ENCODE results near the gene VRTN.

VRTN gene

DNA sequence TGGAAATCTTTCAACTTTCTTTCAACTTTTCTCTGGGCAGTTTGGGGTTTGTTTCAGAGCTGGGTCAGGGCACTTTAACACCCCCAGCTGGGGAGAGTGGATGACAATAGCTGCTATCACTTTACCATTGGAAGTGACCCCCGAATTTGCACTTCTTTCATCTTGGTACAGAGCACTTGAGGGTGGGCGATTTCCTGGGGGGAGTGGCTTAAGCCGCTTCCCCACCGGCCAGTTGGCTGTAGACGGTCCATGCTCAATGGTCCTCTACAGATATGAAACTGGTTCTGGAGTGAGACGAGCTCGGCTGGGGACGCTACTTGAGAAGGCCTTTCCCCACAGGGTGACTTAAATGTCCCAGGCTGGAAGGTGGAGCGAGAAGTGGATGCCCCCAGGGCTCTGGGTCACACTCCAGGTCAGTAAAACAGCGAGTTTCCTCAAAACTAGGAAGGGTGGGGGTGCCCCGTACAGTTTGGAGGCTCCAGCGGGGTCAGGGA is at the start of gene VRTN:
Gene VRTN (plus strand): TSS at position 231 of the 494 bp plus-strand sequence. CDS start 8,313 bp downstream, outside the sequence.
- TF ChIP-seq CTCF (IDR thresholded peaks at IDR 0.05; ENCODE audit: control insufficient read depth, insufficient read depth, low read depth, low read length, missing control alignments): no peak
- no peak for DNase-seq (ENCODE audit: low read depth)
- H3K4me3 ChIP-seq (ENCODE audit: control insufficient read depth, low read depth, low read length): no peak within 1 kb of the TSS

DNA sequence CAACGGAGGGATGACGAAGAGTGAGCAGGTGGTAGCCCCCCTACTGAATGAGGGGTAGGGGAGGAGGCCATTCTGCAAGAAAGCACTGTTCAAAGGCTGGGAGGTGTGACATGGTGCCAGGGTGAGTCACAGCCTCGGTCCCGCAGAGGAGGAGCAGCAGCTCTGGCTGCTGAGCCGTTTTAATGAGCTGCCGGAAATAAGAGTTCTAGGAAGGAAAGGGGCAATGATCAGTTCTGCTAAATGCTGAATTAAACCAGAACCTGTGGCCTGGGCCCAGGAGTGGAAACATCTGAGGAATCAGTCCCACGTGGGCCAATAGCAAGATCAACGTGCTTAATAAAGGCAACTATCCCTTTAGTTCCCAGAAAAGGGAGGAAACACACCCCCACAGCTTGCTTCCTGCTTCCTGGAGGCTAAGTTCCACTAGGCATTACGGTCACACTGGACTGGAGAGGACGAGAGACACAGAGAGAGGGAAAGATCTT is 49.2 kb upstream of the VRTN start:
- DNase-seq (ENCODE audit: low read depth): peak; percentile 11
- H3K4me3 ChIP-seq (ENCODE audit: control insufficient read depth, low read depth, low read length): no peak overlapping the region
- TF ChIP-seq CTCF (IDR thresholded peaks at IDR 0.05; ENCODE audit: control insufficient read depth, insufficient read depth, low read depth, low read length, missing control alignments): no peak

DNA sequence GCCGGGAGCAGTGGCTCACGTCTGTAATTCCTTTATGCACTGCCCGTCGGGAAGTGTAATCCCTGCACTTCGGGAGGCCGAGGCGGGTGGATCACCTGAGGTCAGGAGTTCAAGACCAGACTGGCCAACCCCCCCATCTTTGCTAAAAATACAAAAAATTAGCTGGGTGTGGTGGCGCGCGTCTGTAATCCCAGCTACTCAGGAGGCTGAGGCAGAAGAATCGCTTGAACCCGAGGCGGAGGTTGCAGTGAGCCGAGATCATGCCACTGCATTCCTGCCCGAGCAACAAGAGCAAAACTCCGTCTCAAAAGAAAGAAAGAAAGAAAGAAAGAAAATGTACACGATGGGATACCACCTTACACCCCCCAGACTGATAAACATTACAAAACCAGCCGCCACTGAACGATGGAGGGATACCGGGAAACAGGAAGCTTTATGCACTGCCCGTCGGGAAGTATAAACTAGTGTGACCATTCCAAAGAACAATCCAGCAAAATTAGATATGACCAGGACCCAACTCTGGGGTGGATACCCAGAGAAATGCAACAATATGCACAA is 46.6 kb upstream of the VRTN start:
- H3K4me3 ChIP-seq (ENCODE audit: control insufficient read depth, low read depth, low read length): peak overlapping the region; percentile 99
- TF ChIP-seq CTCF (IDR thresholded peaks at IDR 0.05; ENCODE audit: control insufficient read depth, insufficient read depth, low read depth, low read length, missing control alignments): no peak
- no peak for DNase-seq (ENCODE audit: low read depth)

DNA sequence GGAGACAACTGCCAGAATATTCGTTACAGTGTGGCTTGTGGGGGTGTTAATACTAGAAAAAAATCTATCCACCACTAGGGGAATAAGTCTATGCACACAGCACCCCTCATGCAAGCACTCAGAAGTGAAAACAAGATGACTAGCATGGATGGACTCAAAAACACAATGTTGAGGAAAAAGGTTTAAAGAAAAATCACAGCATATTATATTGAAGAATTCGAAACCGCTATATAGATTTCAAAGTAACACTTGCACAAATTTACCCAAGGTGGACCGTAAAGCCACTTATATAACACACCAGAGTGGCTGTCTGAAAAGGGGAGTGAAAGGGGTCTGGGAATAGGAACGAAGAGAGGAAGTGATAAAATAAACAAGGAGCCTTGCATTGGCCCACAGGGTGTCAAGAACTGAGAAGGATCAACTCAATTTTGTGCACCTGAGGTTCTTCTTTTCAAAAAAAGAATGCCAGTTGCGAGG is 46.1 kb upstream of the VRTN start:
- no peak for DNase-seq (ENCODE audit: low read depth)
- TF ChIP-seq CTCF (IDR thresholded peaks at IDR 0.05; ENCODE audit: control insufficient read depth, insufficient read depth, low read depth, low read length, missing control alignments): peak; percentile 62
- H3K4me3 ChIP-seq (ENCODE audit: control insufficient read depth, low read depth, low read length): peak overlapping the region; percentile 99

DNA sequence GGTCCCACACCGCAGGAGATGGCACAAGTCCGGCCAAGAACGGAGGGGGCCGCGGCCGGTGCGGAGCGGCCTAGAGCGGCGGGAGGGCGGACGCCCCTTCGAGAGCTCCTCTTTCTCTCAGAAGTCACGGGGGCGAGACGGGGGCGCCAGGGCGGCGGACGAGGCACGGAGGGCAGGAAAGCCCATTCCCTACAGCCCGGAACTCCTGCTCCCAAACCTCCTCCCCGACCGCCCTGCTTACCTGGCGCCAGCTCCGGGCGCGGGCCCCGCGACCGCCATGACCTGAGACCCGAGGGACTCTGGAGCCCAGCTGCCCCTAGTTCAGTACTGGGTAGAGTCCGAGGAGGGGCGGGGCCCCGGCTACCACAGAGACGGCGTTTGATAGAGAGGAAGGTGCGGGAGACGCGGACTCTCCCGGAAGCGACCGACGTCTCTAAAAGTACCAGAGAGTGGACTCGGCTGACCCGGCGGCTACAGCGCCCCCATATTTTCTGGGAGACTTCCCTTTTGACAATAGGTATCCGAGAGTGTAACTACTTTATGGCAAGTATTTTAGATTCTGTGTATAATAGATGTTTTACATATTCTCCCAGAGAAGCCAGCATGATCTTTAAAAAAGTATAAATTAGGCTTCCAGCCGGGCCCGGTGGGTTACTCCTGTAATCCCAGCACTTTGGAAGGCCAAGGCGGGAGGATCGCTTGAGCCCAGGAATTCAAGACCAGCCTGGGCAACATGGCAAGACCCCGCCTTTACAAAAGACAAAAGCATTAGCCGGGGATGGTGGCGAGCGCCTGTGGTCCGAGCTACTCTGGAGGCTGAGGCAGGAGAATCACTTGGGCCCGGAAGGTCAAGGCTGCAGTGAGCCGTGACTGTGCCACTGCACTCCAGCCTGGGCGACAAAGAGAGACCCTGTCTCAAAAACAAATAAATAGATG is 45.4 kb upstream of the VRTN start, which contains the start of gene ABCD4:
Gene ABCD4 (minus strand): TSS at position 301 of the 936 bp plus-strand sequence. CDS start 22 bp downstream, at position 279.
- peak; percentile 47 for DNase-seq (ENCODE audit: low read depth)
- TF ChIP-seq CTCF (IDR thresholded peaks at IDR 0.05; ENCODE audit: control insufficient read depth, insufficient read depth, low read depth, low read length, missing control alignments): peak; percentile 49
- peak within 1 kb of the TSS; percentile 99 for H3K4me3 ChIP-seq (ENCODE audit: control insufficient read depth, low read depth, low read length)

GRCh38 chr14:74308695-74309094 is 39.6 kb upstream of the VRTN start:
- DNase-seq (ENCODE audit: low read depth): no peak
- no peak overlapping the region for H3K4me3 ChIP-seq (ENCODE audit: control insufficient read depth, low read depth, low read length)
- TF ChIP-seq CTCF (IDR thresholded peaks at IDR 0.05; ENCODE audit: control insufficient read depth, insufficient read depth, low read depth, low read length, missing control alignments): no peak

Data from AG09309 (cell line).